Measurements from ENCODE around the gene MORN5. TPM values are rescaled to one million over a fixed set of nuclear protein-coding genes. Genes with fewer than 3 reads are reported as not detected.

MORN5 gene
- total RNA-seq, 1 donor from 2014 or later, result not detected

DNA sequence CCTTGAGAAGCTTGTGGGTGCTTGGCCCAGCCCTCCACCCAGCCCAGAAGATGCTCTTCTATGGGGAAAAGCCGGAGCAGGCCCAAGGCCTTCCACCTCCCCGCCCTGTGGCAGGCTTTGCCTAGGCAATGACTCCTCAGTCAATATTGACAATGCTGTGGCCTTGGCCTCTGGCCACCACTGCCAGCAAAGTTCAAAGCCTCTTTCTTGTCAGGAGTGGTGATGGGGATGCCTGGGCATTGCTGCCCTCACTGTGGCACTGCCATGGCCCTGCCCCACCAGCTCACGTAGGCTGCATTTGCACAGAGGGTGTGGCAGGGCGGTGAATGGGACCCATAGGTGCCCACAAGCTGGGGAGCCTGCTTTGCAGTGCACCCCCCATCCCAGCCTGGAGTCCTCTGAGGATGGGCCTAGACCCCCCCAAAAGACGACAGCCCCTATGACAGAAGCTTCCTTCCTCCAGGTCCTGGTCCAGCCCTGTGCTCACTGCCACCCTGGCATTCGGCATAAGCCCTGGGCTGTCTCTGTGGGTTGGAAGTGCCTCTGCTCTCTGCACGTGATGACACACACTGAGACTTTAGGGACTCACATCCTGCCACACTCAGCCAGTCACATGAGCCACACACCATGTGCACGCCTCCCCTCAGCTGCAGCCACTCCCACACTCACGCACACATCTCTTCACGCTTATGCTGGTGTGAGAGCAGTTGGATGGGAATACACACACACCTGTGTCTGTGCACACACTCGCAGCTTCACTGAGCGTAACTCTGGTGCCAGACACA is 31.1 kb downstream of the MORN5 start:
- peak; percentile 33 to 40 for DNase-seq (ENCODE audit: low read depth in 2 of 2)

DNA sequence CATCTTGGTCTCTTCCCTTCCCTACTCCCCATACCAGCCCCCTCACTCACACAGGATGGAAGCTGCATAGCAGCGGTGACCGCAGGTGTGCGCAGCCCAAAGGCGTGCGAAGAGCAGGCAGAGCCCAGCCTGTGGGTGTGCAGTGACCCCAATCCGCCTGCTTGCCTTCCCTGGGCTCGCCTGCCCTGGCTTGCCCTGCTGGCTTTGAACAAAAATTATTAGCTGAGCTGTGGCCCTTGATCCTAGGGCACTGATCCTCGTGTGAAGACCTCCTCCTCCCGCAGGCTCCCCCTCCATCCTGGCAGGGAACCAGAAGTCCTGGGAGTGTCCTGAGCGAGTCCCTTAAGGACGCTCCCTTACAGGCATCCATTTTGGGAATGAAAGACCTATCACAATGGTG is 31.9 kb downstream of the MORN5 start:
- DNase-seq (ENCODE audit: low read depth in 2 of 2), result no peak

DNA sequence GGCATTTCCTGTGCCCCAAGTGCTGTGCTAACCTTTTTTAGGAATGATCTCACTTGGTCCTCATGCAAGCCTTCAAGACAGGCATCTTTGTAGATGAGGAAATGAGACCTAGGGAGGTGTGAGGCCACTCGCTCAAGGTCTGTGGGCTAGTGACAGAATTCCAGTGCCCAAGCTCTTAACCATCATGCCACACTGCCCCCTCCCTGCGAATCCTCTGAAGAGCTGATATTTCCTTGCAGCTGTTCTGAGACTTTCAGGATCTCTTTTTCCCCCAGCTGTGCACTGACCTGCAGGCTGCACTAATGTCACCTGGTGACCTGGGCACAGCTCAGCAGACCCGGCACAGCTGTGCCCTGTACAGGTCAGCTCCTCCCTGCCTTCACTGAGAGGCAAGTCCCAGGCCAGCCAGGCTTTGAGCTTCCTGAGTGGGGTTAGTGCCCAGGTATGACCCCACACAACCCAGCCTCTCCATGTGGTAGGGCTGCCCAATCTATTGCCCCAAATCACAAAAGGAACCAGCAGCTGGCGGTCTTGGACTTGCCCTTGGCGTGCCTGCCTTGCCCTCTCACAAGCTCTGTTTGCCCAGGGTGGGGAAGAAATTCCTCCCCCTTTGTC is 32.7 kb downstream of the MORN5 start:
- no peak for DNase-seq (ENCODE audit: low read depth in 2 of 2)

DNA sequence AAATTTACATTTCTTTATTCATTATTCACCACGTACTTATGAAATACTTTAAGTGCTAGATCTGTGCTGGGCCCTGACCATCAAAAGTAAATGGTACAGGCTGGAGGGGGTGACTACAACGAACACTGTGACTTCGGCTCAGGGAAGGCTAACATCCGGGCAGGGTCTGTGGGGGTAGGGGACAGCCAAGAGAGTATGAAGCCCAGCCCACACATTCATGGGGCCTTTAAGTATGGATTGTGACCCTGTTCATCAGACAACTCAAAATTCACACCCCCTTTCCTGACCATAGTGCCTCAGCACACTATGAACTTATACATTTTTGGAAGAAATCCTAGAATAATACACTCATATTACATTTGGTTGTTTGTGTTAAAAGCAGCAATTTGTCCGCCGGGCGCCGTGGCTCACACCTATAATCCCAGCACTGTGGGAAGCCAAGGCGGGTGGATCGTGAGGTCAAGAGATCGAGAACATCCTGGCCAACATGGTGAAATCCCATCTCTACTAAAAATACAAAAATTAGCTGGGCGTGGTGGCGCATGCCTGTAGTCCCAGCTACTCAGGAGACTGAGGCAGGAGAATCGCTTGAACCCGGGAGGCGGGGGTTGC is 33.3 kb downstream of the MORN5 start:
- DNase-seq (ENCODE audit: low read depth in 2 of 2), result peak in 1 of 2 donors; percentile 20

DNA sequence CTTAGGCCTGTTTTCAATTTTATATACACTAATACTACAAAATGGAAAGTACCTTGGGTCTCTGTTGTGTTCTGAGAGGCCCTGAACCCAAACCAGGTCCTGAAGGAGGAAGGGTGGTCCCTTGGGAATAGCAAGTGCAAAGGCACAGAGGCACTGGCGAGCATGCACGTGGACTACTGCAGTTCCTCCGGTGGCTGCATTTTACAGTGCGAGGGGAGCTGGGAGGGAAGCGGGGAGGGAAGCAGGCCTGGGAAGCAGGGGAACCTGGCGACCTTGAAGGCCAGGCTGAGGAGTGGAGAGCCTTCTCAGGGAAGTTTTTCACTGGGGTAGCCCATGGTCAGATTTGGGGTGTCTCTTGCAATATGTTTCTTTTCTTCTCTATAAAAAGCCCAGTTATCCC is 33.9 kb downstream of the MORN5 start:
- DNase-seq (ENCODE audit: low read depth in 2 of 2), result no peak

DNA sequence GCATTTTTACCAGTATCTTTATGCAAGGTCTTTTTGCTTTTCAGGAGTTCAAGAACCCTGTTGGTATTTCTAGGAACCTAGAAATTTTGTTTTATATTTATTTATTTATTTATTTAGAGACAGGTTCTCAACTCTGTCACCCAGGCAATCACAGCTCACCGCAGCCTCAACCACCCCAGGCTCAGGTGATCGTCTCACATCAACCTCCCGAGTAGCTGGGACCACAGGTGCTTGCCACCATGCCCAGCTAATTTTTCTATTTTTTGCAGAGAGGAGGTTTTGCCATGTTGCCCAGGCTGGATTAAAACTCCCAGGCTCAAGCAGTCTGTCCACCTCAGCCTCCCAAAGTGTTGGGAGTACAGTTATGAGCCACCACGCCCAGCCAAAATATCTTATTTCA is 36.2 kb downstream of the MORN5 start:
- DNase-seq (ENCODE audit: low read depth in 2 of 2), result no peak

DNA sequence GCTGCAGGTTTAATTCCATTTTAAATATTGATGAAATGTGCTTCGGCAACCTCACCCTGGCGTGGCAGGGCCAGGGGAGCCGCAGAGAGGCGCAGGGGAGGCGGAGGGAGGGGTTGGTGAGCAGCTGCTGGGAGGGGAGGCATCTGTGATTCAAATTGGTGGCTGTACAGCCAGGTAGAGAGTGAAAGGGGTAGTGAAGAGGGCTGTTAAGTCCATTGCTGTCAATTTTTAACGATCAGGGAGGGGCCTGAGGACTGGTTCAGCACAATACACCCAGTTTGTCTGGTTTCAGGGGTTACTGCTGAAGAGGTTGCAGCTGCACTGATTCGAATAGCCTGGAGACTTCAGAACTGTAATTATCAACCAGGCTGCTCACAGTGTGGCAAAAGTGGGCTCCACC is 37.7 kb downstream of the MORN5 start:
- no peak for DNase-seq (ENCODE audit: low read depth in 2 of 2)

DNA sequence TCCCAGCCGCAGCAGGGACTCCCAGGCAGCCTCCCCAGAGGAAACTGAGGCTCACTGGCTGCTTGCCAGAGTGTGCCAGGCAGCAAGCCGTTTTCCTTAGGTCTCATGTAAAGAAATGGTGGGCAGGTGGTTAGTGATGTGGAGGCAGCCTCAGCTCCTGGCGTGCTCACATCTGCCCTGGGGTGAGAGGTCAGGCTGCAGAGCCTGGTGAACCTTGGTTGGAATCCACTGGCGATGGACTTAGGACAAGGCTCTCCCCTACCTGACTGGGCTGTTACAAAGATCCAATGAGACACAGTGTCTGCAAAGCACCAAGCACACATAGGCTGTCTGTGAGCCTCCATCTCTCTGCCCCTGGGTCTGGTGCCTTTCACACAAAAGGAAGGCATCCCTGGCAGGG is 38.2 kb downstream of the MORN5 start:
- DNase-seq (ENCODE audit: low read depth in 2 of 2), result no peak

DNA sequence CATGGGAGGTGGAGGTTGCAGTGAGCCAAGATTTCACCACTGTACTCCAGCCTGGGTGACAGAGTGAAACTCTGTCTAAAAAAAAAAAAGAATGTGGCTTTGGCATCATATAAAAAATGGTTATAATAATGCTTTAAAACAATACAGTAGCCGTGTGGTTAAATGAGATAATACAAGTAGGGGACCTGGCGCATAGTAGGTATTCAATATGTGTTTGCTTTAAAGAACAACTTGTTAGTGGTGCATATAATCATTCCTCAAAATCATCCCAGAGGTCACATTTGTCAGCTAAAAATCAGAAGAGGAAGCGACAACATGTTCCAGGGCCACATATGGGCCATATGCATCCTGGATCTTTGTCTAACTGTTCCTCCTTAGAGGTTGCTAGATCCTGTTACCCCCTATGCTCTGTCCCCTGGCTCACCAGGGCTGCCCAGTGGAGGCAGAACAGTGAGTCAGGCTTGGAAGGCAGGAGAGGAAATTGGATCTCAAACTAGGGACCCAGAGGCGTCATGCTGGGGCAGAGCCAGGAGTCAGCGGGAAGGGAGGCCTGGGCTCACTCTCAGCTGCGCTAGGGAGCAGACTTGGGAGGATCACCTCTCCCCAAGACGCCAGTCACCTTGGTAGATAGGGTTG is 41.4 kb downstream of the MORN5 start:
- DNase-seq (ENCODE audit: low read depth in 2 of 2), result peak in 1 of 2 donors; percentile 68

DNA sequence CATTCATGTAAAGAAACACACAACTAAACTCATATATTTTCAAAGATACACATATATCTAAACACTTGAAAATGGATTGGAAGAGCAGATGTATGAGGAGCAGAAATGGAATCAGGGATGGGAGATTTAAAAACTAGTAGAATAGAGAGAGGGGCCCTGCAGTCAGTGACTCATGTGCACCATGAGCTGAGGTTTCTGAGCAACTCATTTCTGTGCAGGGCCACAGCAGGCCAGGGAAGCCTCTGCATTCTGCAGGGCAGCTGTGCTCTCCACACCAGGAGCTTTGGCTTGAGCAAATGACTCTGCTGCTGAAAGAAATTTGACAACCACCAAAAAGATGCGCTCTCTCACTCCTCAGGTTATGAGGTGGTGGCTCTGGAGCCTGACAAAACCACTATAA is 41.9 kb downstream of the MORN5 start:
- DNase-seq (ENCODE audit: low read depth in 2 of 2), result peak in 1 of 2 donors; percentile 32

DNA sequence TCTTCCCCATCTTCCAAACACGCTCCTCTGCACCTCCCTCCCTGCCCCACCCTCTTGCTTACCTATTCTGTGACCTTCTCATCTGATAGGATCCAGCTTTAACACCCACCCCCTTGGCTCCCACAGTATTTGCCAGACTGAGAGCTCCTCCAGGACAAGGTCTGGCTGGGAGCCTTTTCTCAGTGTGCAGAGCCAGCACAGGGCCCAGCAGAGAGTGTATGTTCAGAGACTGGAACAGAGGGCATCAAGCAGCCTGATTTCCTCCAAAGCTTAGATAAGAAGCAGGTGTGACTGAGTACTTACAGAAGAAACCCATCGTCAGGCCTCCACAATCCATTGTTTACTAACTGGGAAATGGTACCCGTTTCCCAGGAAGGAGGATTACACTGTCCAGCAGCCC is 42.4 kb downstream of the MORN5 start:
- no peak for DNase-seq (ENCODE audit: low read depth in 2 of 2)

DNA sequence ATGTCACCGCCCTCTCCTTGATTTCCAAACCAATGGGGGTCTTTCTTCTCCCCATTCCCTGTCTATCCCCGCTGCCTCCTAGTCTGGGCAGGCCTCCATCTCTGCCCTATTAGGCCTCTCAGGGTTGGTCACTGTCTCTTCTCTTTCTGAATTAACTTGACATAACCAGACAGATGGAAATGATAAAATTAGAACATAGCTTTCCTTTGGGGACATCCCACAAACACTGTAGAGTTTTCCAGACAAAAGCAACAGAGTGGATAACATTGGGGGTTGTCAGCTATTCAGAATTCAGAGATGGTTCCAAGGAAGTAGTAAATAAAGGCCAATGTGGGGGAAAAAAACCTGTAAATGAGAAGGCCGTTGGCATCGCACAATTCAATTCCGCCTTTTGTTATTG is 44.3 kb downstream of the MORN5 start:
- no peak for DNase-seq (ENCODE audit: low read depth in 2 of 2)

DNA sequence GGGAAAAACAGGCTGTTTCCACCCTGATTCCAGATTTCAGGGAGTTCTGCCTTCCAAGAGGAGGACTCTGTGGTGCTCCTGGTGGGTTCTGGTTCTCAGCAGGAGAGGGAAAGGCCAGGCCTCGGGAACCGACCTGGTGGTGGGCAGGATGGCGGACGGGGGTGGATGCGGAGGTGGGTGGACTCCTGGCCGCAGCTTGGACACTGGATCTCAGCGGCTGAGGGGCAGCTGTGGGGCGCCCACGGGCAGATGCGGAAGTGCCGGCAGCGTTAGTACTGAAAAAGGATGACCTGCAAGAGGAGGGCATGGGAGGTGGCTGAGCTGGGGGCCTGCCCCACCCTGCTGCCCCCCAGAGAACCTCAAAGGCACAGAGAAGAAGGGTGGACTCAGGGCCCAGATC is 44.8 kb downstream of the MORN5 start:
- no peak for DNase-seq (ENCODE audit: low read depth in 2 of 2)

DNA sequence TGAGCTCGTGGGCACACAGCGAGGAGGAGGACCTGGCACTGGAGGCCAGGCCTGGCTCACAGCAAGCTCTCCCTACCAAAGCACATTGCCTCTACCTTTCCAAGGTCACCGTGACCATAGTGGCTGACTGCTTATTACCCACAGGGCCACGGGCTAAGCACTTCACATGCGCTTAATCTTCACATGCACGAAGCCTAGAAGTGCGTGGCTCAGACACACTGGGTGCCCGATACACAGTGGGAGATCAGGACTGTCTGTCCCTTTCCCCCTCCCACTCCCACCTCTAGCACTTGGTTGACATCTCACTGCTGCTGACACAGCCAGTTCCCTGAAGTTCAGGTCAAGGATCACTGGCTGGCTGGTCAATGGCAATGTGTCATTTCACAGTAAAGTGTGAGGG is 45.5 kb downstream of the MORN5 start:
- DNase-seq (ENCODE audit: low read depth in 2 of 2), result no peak

DNA sequence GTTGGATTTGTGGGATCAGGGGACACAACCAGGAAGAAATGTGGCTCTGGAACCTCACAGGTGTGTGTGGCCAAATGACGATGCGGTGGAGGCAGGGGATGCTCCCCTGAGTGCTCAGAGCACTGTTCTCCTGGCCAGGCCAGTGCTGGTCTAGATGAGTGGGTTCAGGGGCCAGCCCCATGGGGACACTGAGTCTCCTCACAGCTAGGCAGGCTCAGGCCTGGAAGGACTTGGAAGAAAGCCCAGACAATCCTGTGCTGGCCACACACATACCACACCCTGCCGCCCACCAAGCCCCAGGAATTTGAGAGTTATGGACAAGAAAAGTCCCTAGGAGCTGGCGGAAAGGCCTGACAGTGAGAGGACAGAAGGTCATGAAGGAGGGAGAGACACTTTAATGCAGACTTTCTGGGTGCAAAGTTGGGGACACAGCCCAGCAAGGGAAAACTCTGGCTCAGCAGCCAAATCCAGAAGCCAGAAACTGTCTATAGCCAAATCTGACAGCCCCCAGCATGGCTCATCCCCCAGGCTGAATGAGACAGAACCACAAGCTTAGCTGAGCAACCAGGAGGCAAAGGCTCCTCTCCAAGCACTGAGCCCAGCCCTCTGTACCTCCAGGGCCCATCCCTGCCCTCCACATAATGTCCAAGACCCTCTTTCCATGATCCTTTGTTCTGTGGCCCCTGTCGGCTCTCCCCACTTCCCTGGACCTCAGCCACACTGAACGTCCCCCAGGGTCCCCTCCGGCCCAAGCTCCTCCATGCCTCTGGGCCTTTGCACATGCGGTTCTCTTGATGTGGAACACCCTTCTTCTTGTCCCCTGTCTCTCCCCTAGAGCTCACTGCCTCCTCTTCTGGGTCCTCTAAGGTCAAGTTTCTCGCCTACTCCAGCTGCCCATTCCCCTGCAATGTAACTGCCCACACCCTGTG is 46.7 kb downstream of the MORN5 start:
- no peak for DNase-seq (ENCODE audit: low read depth in 2 of 2)

DNA sequence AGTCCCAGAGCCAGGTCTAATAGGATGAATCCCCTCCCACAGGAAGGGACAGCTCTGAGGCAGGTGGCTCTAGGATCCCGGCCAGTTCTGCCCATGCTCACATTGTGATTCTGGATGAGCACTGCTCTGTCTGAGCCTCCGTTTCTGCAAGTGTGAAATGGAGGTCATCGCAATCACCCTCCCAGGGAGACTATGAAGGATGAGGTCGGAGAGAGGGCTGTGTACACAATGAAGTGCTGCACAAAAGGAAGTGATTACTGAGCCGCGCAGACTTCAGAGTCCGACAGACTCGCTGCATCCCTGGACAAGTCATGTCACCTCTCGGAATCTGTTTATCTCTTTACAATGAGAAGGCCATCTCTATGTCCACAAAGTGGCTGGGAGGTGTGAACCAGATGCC is 47.4 kb downstream of the MORN5 start:
- DNase-seq (ENCODE audit: low read depth in 2 of 2), result no peak

DNA sequence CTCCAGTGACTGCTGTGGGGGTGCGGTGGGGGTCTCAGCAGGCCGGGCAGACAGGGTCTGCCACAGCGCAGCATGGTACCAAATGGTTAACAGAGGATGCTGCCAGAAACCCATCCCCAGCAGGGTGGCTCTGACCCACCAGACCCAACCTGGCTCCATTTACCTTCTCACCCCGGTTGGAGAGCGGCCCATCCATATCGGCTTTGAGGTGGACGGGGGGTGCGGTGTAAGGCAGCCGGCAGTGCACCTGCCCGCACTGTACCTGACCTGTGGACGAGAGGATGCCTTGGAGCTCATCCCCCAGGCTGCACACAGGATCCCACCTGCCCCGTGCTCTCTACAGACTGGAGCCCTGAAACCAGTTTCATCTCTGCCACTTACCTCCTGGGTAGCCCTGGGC is 49.7 kb downstream of the MORN5 start:
- no peak for DNase-seq (ENCODE audit: low read depth in 2 of 2)

DNA sequence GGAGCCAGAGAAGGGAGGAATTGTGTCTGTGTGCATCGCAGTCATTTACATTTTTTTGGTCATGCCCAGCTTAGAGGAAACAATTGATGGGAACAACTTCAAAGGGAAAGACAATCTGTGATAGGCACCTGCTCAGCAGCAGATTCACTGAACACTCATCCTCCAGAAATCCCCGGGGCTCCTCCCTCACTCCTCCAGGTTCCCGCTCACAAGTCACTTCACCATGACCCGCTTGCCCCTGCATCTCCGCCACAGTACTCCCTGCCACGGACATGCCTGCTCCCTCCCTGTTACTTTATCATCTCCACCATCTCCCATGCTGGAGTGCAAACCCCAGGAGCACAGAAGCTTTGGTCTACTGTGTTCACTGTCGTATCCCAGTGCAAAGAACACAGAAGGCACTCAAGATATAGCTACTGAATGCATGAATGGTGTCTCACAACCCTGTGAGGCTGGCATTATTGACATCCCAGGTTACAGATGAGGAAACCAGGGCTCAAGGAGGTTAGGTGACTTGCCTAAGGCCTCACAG is 52.8 kb downstream of the MORN5 start:
- DNase-seq (ENCODE audit: low read depth in 2 of 2), result no peak

DNA sequence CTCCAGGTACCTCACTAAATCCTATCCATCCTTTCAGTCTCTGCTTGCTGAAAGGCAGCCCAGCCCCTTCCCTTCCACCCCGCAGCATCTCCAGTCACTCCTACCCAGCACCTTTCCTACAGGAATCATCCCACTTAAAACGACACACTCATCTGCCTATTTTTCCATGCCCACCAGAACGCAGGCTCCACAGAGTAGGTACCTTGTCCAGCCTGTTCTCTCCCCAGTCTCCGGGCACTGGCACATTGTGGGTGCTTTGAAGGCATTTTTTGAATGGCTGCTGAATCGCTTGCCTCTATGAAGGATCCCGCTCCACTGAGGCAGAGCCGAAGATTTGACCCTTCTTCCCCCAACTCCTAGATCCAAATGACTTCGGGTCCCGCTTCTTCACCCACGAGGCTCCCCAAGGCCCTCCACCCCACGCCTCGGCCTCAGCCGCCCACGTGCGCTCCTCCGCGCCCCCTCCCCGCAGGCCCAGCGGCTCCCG is 53.4 kb downstream of the MORN5 start:
- no peak for DNase-seq (ENCODE audit: low read depth in 2 of 2)

DNA sequence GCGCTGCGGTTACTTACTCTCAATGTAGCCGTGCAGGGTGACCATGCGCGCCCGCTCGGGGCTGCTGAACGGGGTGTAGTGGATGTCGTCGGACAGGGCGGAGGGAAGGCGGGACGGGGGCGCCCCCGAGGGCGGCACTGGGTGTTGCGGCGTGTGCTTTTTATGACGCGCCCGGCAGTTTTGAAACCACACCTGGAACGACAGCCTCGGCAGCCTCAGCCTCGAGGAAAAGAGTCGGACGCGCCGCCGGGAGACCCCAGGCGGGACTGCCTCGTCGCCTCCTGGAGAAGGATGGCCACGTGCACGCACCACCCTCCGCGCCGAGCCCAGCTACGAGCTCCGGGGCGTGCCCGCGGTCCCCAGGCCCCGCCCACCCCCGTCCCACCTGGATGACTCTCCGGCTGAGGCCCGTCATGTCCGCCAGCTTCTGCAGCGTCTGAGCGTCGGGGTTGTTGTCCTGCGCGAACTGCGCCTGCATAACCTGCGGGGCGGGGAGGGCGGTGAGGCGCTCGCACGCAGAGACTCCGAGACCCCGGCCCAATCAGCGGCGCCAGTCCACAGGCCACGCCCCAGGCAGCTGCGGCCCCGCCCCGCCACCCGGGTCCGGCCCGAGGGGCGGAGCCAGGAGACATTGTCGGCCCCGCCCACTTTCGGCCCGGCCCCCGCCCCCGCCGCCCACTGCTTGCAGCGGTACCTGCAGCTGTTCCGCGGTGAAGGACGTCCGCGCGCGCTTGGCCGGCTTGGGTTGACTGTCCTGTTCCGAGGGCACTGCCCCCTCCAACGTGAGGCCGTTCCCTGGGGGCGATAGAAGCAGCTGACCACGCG is 54.1 kb downstream of the MORN5 start:
- peak in 1 of 2 donors; percentile 61 for DNase-seq (ENCODE audit: low read depth in 2 of 2)

Measured in lung microvascular endothelial cell (primary cell).